Stimulated activated CD8-positive, alpha-beta memory T cell treated with anti-CD3 and anti-CD28 coated beads, Interleukin-12 subunit alpha, Interleukin-12 subunit beta, amount 100 ng/mL, for 24 hours (primary cell): ENCODE data around the gene CSRNP3.
"Not testable (repeated sequence)": the region's sequence is repeated elsewhere in the genome, so short reads cannot be mapped to it uniquely, and the experiment has no call there.

Experiments
- DNase-seq: peaks from one replicate; pipeline ENCODE4 v3.0.0-alpha.2; 2020; ENCODE audit errors: extremely low read depth

The CSRNP3 gene

DNA sequence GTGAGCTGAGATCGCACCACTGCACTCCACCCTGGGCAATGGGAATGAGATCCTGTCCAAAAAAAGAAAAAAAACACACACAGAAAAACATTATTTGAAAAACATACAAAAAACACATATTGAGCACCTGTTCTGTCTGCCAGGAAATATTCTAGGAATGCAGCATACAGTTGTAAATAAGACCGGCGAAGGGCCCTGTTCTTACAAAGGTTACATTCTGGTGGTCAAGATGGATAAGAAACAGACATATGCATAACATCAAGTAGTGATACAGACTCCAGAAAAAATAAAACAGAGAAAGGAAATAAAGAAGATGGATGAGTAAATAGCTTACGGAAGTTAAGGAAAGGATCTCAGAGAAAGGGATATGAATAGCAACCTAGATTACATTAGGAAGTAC is 164.8 kb downstream of the CSRNP3 start:
- no peak for DNase-seq

GRCh38 chr2:165634855-165635254 is 165.4 kb downstream of the CSRNP3 start:
- DNase-seq = no peak

- DNase-seq = no peak
Observed at GRCh38 chr2:165635532-165635931, 166.0 kb downstream of the CSRNP3 start.

DNA sequence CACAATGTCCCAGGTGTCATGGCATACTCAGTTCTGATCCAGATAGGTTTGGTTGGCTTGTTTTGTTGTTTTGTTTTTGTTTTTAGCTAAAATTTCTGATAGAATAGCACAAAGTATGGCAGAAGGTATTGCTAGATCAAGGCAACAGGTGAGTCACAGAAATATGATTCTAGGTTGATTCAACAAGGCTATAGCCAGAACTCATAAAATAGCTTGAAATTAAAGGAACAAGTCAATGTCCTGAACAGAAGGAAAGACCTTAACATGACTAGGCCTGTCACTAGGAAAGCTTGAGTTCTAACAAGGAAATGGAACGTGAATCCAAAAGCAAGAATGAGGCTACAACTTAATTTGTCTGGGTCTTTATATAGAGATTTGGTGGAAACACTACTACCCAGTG is 167.5 kb downstream of the CSRNP3 start:
- no peak for DNase-seq

DNA sequence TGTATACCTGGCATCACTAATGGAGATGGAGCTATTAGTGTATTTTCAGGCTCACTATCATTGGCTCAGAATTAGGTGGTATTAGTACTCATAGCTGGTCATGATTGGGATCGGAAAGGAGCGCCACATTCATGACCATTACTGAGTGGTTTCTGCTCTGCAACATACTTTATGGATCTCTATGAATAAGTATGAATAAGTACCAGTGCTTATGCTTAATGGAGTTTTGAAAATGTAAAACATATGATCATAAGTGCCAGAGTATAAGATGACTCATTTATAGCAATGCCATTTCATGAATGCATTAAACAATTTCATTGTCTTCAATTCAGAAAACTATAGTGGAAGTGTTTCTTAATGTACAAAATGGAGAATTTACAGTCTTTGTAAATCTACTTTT is 167.9 kb downstream of the CSRNP3 start:
- DNase-seq = no peak

- DNase-seq = no peak
Observed at GRCh38 chr2:165639504-165639903, 170.0 kb downstream of the CSRNP3 start.

DNA sequence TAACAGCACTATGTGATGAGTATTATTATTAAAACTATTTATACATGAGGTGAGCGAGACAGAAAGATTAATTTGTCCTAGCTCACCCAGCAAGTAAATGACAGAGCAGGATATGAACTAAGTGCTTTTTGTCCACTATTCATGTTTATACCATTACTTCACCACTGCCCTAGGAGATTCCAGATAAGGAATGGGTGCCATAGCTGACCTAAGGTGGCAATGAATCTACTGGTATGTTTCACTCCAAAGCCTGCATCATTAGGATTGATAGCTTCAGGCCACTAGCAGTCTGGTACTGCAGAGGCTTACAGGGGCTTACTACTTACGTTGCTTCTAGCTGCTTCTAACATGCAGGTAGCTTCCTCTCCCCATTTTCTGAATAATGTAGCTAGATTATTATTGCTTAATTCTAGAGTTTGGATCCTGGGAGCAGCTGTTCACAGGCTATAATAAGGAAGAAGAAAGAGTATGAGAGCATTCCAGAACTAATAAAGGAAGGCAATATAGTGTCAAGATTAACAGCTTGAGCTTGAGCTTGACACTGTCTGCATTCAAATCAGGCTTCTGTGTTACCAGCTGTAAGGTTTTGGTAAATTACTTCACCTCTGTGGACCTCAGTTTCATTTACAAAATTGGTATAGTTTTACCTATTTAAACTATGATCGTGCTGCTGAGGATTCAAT is 170.9 kb downstream of the CSRNP3 start:
- no peak for DNase-seq

GRCh38 chr2:165645930-165646831 is 176.7 kb downstream of the CSRNP3 start:
- no peak for DNase-seq

DNA sequence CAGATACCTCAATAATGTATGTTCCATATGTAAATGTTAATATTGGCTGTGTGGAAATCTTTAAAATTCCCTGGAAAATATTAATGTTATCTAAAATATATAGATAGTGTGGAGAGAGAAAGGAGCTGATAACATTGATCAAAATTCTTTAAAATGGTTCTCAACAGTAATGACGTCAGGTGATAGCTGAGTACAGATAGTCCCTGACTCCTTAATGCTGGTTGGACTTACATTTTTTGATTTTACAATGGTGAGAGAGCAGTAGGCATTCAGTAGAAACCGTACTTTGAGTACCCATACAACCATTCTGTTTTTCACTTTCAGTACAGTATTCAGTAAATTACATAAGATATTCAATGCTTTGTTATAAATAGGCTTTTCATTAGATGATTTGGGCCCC is 177.9 kb downstream of the CSRNP3 start:
- DNase-seq = no peak

- DNase-seq = no peak
Observed at GRCh38 chr2:165648801-165649200, 179.3 kb downstream of the CSRNP3 start.

GRCh38 chr2:165651233-165651632 is 181.7 kb downstream of the CSRNP3 start:
- DNase-seq = no peak

DNA sequence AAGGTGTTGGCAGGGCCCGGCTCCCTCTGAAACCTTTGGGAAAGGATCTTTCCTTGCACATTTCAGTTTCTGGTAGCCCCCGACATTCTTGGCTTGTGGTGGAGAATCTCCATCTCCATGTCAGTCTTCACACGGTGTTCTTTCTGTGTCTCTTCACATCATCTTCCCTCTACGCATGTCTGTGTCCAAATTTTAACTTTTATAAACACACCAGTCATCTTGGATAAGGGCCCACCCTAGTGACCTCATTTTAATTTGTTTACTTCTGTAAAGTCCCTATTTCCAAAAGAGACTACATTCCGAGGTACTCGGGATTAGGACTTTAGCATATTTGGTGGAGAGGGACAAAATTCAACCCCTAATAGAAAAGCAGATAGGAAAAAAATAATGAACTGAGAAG is 186.2 kb downstream of the CSRNP3 start:
- no peak for DNase-seq

DNA sequence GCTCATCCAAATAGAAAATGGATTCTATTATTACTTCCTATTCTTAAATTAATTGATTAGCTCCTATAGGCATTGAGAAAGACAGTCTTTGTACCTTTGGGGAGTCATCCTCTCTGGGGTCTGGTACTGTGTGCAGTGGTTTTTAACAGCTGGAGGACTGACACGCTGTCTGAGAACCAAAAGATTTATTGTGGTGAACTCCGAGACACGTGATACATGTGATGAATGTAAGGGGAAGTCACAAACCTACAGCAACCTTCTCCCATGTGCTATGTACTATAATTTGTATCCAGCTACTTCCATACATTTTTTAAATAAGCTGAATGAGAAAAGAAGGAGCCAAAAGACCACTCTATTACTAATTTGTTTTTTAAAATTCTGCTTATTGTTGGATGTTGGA is 190.9 kb downstream of the CSRNP3 start:
- no peak for DNase-seq

DNA sequence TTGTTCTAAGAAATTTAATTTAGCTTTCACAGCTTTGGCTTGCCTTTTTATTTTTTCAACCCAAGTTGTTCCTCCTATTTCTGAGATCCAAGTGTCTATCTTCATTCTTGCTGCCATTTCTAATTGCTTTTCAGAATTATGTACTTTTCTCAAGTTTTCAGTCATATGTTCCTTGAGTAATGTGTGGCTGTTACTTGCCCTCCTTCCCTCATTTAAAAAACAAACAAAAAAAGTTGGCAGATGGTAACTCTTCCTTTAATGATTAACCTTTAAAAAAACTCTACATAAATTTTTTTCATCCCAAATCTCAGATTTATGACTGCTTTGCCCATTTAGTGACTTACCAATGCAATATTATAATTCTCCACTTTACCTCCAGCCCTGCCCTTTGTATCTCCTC is 193.2 kb downstream of the CSRNP3 start:
- no peak for DNase-seq

DNA sequence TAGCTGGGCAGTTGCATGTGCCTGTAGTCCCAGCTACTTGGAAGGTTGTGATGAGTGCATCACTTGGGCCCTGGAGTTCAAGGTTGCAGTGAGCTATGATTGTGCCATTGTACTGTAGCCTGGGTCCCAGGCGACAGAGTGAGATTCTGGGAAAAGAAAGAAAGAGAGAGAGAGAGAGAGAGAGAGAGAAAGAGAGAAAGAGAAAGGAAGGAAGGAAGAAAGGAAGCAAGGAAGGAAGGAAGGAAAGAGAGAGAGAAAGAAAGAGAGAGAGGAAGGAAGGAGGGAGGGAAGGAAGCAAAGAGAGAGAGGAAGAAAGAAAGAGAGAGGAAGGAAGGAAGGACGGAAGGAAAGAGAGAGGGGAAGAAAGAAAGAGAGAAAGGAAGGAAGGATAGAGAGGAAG is 196.1 kb downstream of the CSRNP3 start:
- DNase-seq = no peak

GRCh38 chr2:165666073-165666472 is 196.6 kb downstream of the CSRNP3 start:
- not testable (repeated sequence) for DNase-seq

DNA sequence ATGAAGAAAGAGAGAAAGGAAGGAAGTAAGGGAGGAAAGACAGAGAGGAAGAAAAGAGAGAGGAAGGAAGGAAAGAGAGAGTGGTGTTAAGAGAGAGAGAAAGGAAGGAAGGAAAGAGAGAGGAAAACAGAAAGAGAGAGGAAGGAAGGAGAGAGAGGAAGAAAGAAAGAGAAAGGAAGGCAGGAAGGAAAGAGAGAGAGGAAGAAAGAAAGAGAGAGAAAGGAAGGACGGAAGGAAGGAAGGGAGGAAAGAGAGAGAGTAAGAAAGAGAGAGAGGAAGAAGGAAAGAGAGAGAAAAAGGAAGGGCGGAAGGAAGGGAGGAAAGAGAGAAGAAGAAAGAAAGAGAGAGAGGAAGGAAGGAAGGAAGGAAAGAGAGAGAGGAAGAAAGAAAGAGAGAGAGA is 197.1 kb downstream of the CSRNP3 start:
- no peak for DNase-seq

DNA sequence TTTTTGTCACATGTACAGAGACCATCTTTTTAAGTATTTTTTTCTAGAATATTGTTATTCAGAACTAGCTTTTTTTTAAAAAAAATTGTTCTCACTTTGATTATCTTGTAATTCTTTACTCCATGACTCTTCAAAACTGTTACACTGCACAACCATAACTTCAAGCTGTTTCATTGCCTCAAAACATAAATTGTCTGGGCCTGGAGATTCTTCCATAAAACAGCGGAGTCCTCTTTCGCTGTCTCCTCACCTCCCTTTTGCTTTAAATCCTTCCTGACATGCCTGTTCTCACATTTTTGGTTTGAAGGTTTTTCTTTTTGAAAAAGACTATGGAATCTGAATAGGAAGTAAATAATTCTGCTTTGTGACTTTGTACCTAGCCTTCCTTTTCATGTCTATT is 197.9 kb downstream of the CSRNP3 start:
- DNase-seq = no peak

- no peak for DNase-seq
Observed at GRCh38 chr2:165674780-165675179, 205.3 kb downstream of the CSRNP3 start.

GRCh38 chr2:165675551-165675968 is 206.1 kb downstream of the CSRNP3 start:
- no peak for DNase-seq

GRCh38 chr2:165678882-165679281 is 209.4 kb downstream of the CSRNP3 start:
- no peak for DNase-seq

DNA sequence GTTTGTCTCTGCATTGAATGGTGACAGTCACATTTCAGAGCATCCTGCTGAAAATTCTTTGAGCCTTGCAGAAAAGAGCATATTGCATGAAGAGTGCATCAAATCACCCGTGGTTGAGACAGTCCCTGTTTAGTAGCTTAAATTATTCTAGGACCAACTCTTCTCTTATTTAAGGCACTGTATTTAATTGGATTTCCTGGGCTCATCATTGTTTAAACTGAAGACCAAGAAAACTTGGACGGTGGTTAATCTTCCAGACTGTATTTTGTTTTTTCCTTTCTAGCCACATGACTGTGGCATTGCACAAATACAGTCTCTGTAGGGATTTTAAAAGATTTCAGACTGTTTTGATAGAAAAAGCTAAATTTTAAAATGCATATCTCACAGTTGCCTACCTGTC is 210.1 kb downstream of the CSRNP3 start:
- DNase-seq = no peak

GRCh38 chr2:165681841-165682240 is 212.3 kb downstream of the CSRNP3 start:
- DNase-seq = no peak
